Panc1 (cell line): ENCODE results near the gene MYH7B. TPM values are rescaled to one million over a fixed set of nuclear protein-coding genes. Genes with fewer than 3 reads are reported as not detected.

Source experiments
- ATAC-seq: fragments of 200-7000 bp; cut with Tn5 transposase; 2 replicates; pipeline ENCODE4 v1.9.1; 2020; ENCODE audit warnings: mild to moderate bottlenecking, moderate library complexity
- BruUV-seq: library from RNA; stranded (reverse); fragments of 400-500 nt; replicated peaks from 2 replicates; lab custom pipeline; 2021; lab: Mats Ljungman, UMichigan
- CTCF ChIA-PET: fragments of 300-600 bp; sonication (Branson Sonifier 250); formaldehyde crosslinking; loops from one replicate; lab custom pipeline; 2022; ENCODE audit warnings: antibody characterized with exemption; lab: Charles Lee
- POLR2A ChIA-PET: fragments of 300-600 bp; sonication (Branson Sonifier 250); formaldehyde crosslinking; loops from one replicate; lab custom pipeline; 2022; ENCODE audit warnings: antibody characterized with exemption; lab: Charles Lee
- DNase-seq: peaks from one replicate; pipeline ENCODE4 v3.0.0-alpha.2; 2010; ENCODE audit warnings: low read depth, low spot score
- H3K27ac ChIP-seq: 2 replicates; pipeline ENCODE4 v1.5.1; 2011; ENCODE audit warnings: mild to moderate bottlenecking, low read length, inconsistent platforms
- H3K27me3 ChIP-seq: fragments of 200-500 bp; sonication (Bioruptor generic); 2 replicates; pipeline ENCODE4 v1.6.0; 2014; ENCODE audit warnings: low read length, inconsistent platforms; ENCODE audit not compliant: control insufficient read depth, insufficient read depth
- H3K36me3 ChIP-seq: fragments of 200-500 bp; sonication (Bioruptor generic); 2 replicates; pipeline ENCODE4 v1.5.1; 2014; ENCODE audit warnings: inconsistent platforms, mild to moderate bottlenecking, low read length, moderate library complexity; ENCODE audit not compliant: control insufficient read depth, insufficient read depth
- H3K4me1 ChIP-seq: 2 replicates; pipeline ENCODE4 v1.5.1; 2011; ENCODE audit warnings: inconsistent platforms, mild to moderate bottlenecking, low read length, moderate library complexity; ENCODE audit not compliant: control insufficient read depth, insufficient read depth
- H3K4me3 ChIP-seq, 2 experiments: 2 replicates each; pipeline ENCODE4 v1.5.1; 2011 to 2012; ENCODE audit warnings: low read depth in 2 of 2, low read length in 2 of 2, mild to moderate bottlenecking in 2 of 2, inconsistent platforms in 1 of 2, moderate library complexity in 1 of 2
- H3K9me3 ChIP-seq: fragments of 200-500 bp; sonication (Bioruptor generic); 2 replicates; pipeline ENCODE4 v1.5.1; 2014; ENCODE audit warnings: low read depth, mild to moderate bottlenecking, inconsistent platforms, low read length, moderate library complexity; ENCODE audit not compliant: control insufficient read depth, insufficient read depth
- POLR2AphosphoS5 ChIP-seq: IDR thresholded peaks from 2 replicates; pipeline ENCODE4 v1.6.1; 2012; ENCODE audit warnings: mild to moderate bottlenecking, low read depth, low read length, moderate library complexity
- SIN3A ChIP-seq: IDR thresholded peaks from 2 replicates; pipeline ENCODE4 v1.6.1; 2012; ENCODE audit warnings: low read depth, mild to moderate bottlenecking, low read length, moderate library complexity, borderline replicate concordance; ENCODE audit not compliant: insufficient read depth
- TCF7L2 ChIP-seq: IDR thresholded peaks from 2 replicates; pipeline ENCODE4 v1.6.1; 2011; ENCODE audit warnings: mild to moderate bottlenecking, low read depth, low read length, inconsistent platforms
- in situ Hi-C: cut with HindIII; loops from 2 replicates; pipeline ENCODE4 v1.10.0; 2016; ENCODE audit warnings: low sequenced_read_pairs, low pct_unique_long_range_greater_than_20kb
- intact Hi-C: fragments of 100-400 bp; cut with micrococcal nuclease; formaldehyde crosslinking; loops from one replicate; pipeline ENCODE4 v1.10.0; 2022; ENCODE audit not compliant: unreplicated experiment
- total RNA-seq: library from RNA; stranded (reverse); gene quantifications from one replicate; pipeline ENCODE4 v1.2.1, GENCODE V29; 2021; ENCODE audit not compliant: unreplicated experiment
- TF ChIP-seq, protein P1 (sequence below), 2 experiments: IDR thresholded peaks; 2 replicates each; pipeline ENCODE4 v1.6.1; 2011 to 2012; ENCODE audit warnings: low read depth in 2 of 2, control low read depth in 1 of 2, low read length in 1 of 2, mild to moderate bottlenecking in 1 of 2, moderate library complexity in 1 of 2; ENCODE audit not compliant: insufficient read depth in 1 of 2
- TF ChIP-seq, protein P2 (sequence below): fragments of 450-650 bp; IDR thresholded peaks from 2 replicates; pipeline ENCODE4 v1.5.1; 2017; ENCODE audit warnings: mild to moderate bottlenecking

The MYH7B gene
- total RNA-seq, 1 experiment from 2014 or later: 0.59 TPM

DNA sequence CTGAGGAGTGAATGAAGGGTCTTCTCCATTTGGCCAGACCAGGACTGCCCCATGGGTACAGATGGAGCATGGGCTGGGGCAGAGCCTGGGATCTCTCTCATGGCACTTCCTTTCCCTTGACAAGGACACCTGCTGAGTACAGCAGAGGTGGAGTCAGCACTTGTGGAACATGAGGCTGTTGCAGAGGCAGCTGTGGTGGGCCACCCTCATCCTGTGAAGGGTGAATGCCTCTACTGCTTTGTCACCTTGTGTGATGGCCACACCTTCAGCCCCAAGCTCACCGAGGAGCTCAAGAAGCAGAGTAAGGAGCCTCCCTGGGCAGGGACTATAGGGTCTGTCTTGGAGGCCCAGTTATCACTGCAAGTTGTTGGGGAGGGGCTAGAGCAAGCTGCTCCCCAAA, 29.7 kb upstream of the MYH7B start:
- ChIA-PET CTCF (no interaction called here), POLR2A (no interaction called here)
- DNase-seq (no peak), ATAC-seq (no peak)
- TF ChIP-seq, protein P1, sequence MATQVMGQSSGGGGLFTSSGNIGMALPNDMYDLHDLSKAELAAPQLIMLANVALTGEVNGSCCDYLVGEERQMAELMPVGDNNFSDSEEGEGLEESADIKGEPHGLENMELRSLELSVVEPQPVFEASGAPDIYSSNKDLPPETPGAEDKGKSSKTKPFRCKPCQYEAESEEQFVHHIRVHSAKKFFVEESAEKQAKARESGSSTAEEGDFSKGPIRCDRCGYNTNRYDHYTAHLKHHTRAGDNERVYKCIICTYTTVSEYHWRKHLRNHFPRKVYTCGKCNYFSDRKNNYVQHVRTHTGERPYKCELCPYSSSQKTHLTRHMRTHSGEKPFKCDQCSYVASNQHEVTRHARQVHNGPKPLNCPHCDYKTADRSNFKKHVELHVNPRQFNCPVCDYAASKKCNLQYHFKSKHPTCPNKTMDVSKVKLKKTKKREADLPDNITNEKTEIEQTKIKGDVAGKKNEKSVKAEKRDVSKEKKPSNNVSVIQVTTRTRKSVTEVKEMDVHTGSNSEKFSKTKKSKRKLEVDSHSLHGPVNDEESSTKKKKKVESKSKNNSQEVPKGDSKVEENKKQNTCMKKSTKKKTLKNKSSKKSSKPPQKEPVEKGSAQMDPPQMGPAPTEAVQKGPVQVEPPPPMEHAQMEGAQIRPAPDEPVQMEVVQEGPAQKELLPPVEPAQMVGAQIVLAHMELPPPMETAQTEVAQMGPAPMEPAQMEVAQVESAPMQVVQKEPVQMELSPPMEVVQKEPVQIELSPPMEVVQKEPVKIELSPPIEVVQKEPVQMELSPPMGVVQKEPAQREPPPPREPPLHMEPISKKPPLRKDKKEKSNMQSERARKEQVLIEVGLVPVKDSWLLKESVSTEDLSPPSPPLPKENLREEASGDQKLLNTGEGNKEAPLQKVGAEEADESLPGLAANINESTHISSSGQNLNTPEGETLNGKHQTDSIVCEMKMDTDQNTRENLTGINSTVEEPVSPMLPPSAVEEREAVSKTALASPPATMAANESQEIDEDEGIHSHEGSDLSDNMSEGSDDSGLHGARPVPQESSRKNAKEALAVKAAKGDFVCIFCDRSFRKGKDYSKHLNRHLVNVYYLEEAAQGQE (IDR thresholded peaks at IDR 0.05; ENCODE audit: insufficient read depth in 1 of 2, low read depth in 2 of 2, low read length in 1 of 2): no peak
- TF ChIP-seq, protein P2, sequence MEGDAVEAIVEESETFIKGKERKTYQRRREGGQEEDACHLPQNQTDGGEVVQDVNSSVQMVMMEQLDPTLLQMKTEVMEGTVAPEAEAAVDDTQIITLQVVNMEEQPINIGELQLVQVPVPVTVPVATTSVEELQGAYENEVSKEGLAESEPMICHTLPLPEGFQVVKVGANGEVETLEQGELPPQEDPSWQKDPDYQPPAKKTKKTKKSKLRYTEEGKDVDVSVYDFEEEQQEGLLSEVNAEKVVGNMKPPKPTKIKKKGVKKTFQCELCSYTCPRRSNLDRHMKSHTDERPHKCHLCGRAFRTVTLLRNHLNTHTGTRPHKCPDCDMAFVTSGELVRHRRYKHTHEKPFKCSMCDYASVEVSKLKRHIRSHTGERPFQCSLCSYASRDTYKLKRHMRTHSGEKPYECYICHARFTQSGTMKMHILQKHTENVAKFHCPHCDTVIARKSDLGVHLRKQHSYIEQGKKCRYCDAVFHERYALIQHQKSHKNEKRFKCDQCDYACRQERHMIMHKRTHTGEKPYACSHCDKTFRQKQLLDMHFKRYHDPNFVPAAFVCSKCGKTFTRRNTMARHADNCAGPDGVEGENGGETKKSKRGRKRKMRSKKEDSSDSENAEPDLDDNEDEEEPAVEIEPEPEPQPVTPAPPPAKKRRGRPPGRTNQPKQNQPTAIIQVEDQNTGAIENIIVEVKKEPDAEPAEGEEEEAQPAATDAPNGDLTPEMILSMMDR: no peak
- TF ChIP-seq POLR2AphosphoS5: no peak
- Histone ChIP-seq H3K9me3 (no peaks in the 10 kb centered on the region), H3K27ac (no peak overlapping the region), H3K36me3 (no peaks in the 10 kb centered on the region; the same call in 1 of the 2 replicates), H3K4me1 (no peaks in the 10 kb centered on the region), H3K4me3 (no peak overlapping the region), H3K27me3 (no peaks in the 10 kb centered on the region)
- intact Hi-C loops: no loop called here
- in situ Hi-C loops: no loop called here
- no TSS peak for BruUV-seq

DNA sequence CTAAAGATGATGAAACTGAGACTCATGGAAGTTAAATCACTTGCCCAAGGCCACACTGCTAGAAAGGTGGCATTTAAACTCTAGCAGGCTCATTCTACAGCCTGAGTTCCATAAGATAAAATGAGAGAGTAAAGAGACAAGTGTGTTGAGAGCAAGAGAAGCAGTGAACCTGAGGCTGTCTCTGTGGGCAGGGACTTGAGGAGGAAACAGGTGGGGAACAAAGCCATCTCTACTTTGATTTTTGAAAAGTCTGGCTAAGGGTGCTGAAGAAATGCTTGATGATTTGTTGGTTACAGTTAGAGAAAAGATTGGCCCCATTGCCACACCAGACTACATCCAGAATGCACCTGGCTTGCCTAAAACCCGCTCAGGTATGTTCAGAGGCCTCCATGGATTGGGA, 29.1 kb upstream of the MYH7B start:
- Histone ChIP-seq H3K36me3 (no peaks in the 10 kb centered on the region; the same call in 1 of the 2 replicates), H3K4me3 (no peak overlapping the region), H3K4me1 (no peaks in the 10 kb centered on the region), H3K27me3 (no peaks in the 10 kb centered on the region), H3K27ac (no peak overlapping the region), H3K9me3 (no peaks in the 10 kb centered on the region)
- in situ Hi-C loops: no loop called here
- no peak for DNase-seq
- CTCF ChIA-PET: no interaction called here
- no peak for ATAC-seq
- POLR2A ChIA-PET: no interaction called here
- no TSS peak for BruUV-seq
- intact Hi-C loops: no loop called here
- TF ChIP-seq, protein P2: no peak
- TF ChIP-seq POLR2AphosphoS5 (no peak), SIN3A (no peak), TCF7L2 (no peak)
- TF ChIP-seq, protein P1 (IDR thresholded peaks at IDR 0.05; ENCODE audit: insufficient read depth in 1 of 2, low read depth in 2 of 2, low read length in 1 of 2): no peak
